Testis (tissue), 2 donors: ENCODE measurements around the gene BEND7.

ENCODE experiments used
- POLR2A ChIP-seq: fragments of 450-650 bp; IDR thresholded peaks from one replicate; pipeline ENCODE4 v1.6.1; 2017; ENCODE audit warnings: antibody characterized with exemption, mild to moderate bottlenecking, moderate library complexity
- TF ChIP-seq, protein P1 (sequence below), 3 experiments: fragments of 450-650 bp in 2 of 3; fragments of 200-600 bp in 1 of 3; sonication (generic) in 1 of 3; IDR thresholded peaks; one replicate each; pipeline ENCODE4 v1.5.1; 2016 to 2019; ENCODE audit warnings: antibody characterized with exemption in 3 of 3, mild to moderate bottlenecking in 2 of 3, moderate library complexity in 1 of 3

DNA sequence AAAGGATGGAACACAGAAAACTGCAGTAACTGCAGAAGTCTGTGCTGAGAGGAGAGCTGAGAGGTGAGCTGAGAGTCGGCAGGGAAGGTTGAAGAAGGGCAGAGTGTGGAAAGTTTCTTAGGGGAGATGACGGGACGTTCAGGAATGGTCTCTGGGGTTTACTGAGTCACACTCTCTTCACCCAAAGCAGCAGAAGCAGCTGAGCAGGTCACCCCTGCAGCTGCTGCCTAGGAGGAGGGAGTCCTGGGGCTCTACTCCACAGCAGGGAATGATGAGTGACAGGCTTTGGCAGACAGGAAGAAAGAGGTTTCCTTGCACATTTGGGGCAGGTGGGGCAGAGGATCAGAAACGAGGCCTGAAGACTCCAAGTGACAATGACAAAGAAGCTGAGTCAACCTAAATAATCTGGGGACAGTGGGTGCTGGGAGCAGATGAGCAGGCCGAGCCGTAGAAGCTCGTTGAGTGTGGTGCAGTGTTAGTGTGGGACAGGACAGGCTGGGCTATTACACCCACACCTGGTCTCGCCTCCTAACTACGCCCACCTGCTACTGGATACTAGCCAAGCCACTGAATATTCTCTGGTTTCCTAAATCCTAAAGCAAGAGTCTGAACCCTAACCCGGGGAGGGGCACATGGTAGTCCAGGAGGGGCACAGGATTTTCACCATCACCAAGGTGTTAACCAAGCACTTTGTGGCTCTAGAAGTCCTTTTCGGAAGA lies 24.9 kb downstream of the BEND7 start:
- TF ChIP-seq, protein P1, sequence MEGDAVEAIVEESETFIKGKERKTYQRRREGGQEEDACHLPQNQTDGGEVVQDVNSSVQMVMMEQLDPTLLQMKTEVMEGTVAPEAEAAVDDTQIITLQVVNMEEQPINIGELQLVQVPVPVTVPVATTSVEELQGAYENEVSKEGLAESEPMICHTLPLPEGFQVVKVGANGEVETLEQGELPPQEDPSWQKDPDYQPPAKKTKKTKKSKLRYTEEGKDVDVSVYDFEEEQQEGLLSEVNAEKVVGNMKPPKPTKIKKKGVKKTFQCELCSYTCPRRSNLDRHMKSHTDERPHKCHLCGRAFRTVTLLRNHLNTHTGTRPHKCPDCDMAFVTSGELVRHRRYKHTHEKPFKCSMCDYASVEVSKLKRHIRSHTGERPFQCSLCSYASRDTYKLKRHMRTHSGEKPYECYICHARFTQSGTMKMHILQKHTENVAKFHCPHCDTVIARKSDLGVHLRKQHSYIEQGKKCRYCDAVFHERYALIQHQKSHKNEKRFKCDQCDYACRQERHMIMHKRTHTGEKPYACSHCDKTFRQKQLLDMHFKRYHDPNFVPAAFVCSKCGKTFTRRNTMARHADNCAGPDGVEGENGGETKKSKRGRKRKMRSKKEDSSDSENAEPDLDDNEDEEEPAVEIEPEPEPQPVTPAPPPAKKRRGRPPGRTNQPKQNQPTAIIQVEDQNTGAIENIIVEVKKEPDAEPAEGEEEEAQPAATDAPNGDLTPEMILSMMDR (IDR thresholded peaks at IDR 0.05): no peak
- TF ChIP-seq POLR2A: no peak
